Smooth muscle cell (in vitro differentiated cells): ENCODE results near the gene FYN. TPM values are rescaled to one million over a fixed set of nuclear protein-coding genes. Genes with fewer than 3 reads are reported as not detected.
A peak's percentile ranks its signal among the peaks of the same experiment; 100 is the strongest.
"Not testable (repeated sequence)": the region's sequence is repeated elsewhere in the genome, so short reads cannot be mapped to it uniquely, and the experiment has no call there.

Source experiments
- DNase-seq: peaks from one replicate; lab custom pipeline; 2025; ENCODE audit not compliant: unreplicated experiment; lab: John Stamatoyannopoulos, UW
- H2AFZ ChIP-seq: fragments of 200-600 bp; sonication (generic); 2 replicates; pipeline ENCODE4 v1.6.0; 2016; ENCODE audit warnings: antibody characterized with exemption, low read depth, mild to moderate bottlenecking
- H3F3A ChIP-seq: fragments of 200-600 bp; sonication (generic); 2 replicates; pipeline ENCODE4 v1.6.0; 2017; ENCODE audit warnings: antibody characterized with exemption, low read depth
- H3K27ac ChIP-seq: fragments of 200-600 bp; sonication (generic); 2 replicates; pipeline ENCODE4 v1.5.1; 2016; ENCODE audit warnings: low read depth, mild to moderate bottlenecking
- H3K27me3 ChIP-seq: fragments of 200-600 bp; sonication (generic); 2 replicates; pipeline ENCODE4 v1.6.1; 2016; ENCODE audit warnings: low read depth, mild to moderate bottlenecking
- H3K36me3 ChIP-seq: fragments of 200-600 bp; sonication (generic); 2 replicates; pipeline ENCODE4 v1.5.1; 2016; ENCODE audit warnings: low read depth
- H3K4me1 ChIP-seq: fragments of 200-600 bp; sonication (generic); 2 replicates; pipeline ENCODE4 v1.5.1; 2016; ENCODE audit warnings: low read depth
- H3K4me2 ChIP-seq: fragments of 200-600 bp; sonication (generic); 2 replicates; pipeline ENCODE4 v1.6.0; 2016; ENCODE audit warnings: mild to moderate bottlenecking
- H3K4me3 ChIP-seq: fragments of 200-600 bp; sonication (generic); 2 replicates; pipeline ENCODE4 v1.5.1; 2016; ENCODE audit warnings: mild to moderate bottlenecking
- H3K79me2 ChIP-seq: fragments of 200-600 bp; sonication (generic); 2 replicates; pipeline ENCODE4 v1.6.0; 2016; ENCODE audit warnings: low read depth, mild to moderate bottlenecking
- H3K9ac ChIP-seq: fragments of 200-600 bp; sonication (generic); 2 replicates; pipeline ENCODE4 v1.6.0; 2016; ENCODE audit warnings: low read depth
- H3K9me3 ChIP-seq: fragments of 200-600 bp; sonication (generic); replicated peaks from 2 replicates; pipeline ENCODE4 v1.5.1; 2016; ENCODE audit warnings: low read depth
- H4K20me1 ChIP-seq: fragments of 200-600 bp; sonication (generic); 2 replicates; pipeline ENCODE4 v1.6.0; 2016; ENCODE audit warnings: low read depth
- CTCF ChIP-seq: fragments of 200-600 bp; sonication (generic); IDR thresholded peaks from 2 replicates; pipeline ENCODE4 v1.5.1; 2017; ENCODE audit warnings: borderline replicate concordance, mild to moderate bottlenecking, antibody characterized with exemption; ENCODE audit not compliant: insufficient read depth, poor library complexity, severe bottlenecking
- WGBS: methylation state at CpG from one replicate; pipeline ENCODE4 v1.1.7; 2016; ENCODE audit warnings: low lambda C conversion rate; 5-methylcytosine and 5-hydroxymethylcytosine counted together
- polyA plus RNA-seq: library from polyadenylated mRNA; unstranded; fragments of >200 nt; fragmentation: Nextera tagmentation; extraction: Ambion mirVana; gene quantifications from 2 replicates; pipeline ENCODE4 v1.2.1, GENCODE V29; 2016
- total RNA-seq: library from RNA; depleted of rRNA; stranded (reverse); fragments of >200 nt; gene quantifications from 2 replicates; pipeline ENCODE4 v1.2.3, GENCODE V29; 2014

The FYN gene
- total and polyA plus RNA-seq, 2 experiments from 2014 or later: 110 to 138 TPM

- peak overlapping the region; percentile 74 for H3K4me2 ChIP-seq
- H3K36me3 ChIP-seq: no peaks in the 10 kb centered on the region
- peaks cover 43% of the 10 kb centered on the region for H4K20me1 ChIP-seq
- 94% methylated on average over 1 of the region's 1 CpG for WGBS
- no peaks in the 10 kb centered on the region for H3K9me3 ChIP-seq
- H3K27ac ChIP-seq: peak overlapping the region; percentile 63
- H3K9ac ChIP-seq: no peak overlapping the region
- H3F3A ChIP-seq: peaks cover 8% of the 10 kb centered on the region
- peaks cover 21% of the 10 kb centered on the region for H3K4me1 ChIP-seq
- peaks cover 65% of the 10 kb centered on the region for H3K79me2 ChIP-seq
- no peak for DNase-seq
- TF ChIP-seq CTCF: no peak
- H3K4me3 ChIP-seq: no peak overlapping the region
- H2AFZ ChIP-seq: no peak overlapping the region
- no peaks in the 10 kb centered on the region for H3K27me3 ChIP-seq
These were observed 84.6 kb downstream of the FYN start for GRCh38 chr6:111788379-111789276.

- DNase-seq, H2AFZ ChIP-seq, H3K9me3 ChIP-seq, H3K4me3 ChIP-seq, H3K4me2 ChIP-seq, H3K27me3 ChIP-seq, H3K9ac ChIP-seq, H3K27ac ChIP-seq, H3K36me3 ChIP-seq: not testable (repeated sequence)
- H3F3A ChIP-seq: peaks cover 16% of the 10 kb centered on the region
- peaks cover 26% of the 10 kb centered on the region for H3K4me1 ChIP-seq
- peaks cover 43% of the 10 kb centered on the region for H4K20me1 ChIP-seq
- 98% methylated on average over 2 of the region's 2 CpGs for WGBS
- H3K79me2 ChIP-seq: peaks cover 50% of the 10 kb centered on the region
These were observed 87.1 kb downstream of the FYN start for GRCh38 chr6:111786151-111786550.

GRCh38 chr6:111784433-111784832 is 88.8 kb downstream of the FYN start:
- TF ChIP-seq CTCF: no peak
- Histone ChIP-seq H4K20me1 (peaks cover 34% of the 10 kb centered on the region), H3K4me3 (no peak overlapping the region), H3K27me3 (no peaks in the 10 kb centered on the region), H3K4me1 (peaks cover 21% of the 10 kb centered on the region), H3K79me2 (peaks cover 40% of the 10 kb centered on the region), H3K4me2 (no peak overlapping the region), H2AFZ (no peak overlapping the region), H3K9me3 (no peaks in the 10 kb centered on the region), H3F3A (peaks cover 14% of the 10 kb centered on the region), H3K9ac (no peak overlapping the region), H3K36me3 (no peaks in the 10 kb centered on the region), H3K27ac (no peak overlapping the region)
- DNase-seq: no peak
- WGBS: 50% methylated on average over 2 of the region's 2 CpGs

- Histone ChIP-seq H3F3A (peaks cover 18% of the 10 kb centered on the region), H3K9ac (no peak overlapping the region), H3K4me3 (no peak overlapping the region), H3K79me2 (peaks cover 25% of the 10 kb centered on the region), H3K36me3 (no peaks in the 10 kb centered on the region), H3K9me3 (no peaks in the 10 kb centered on the region), H4K20me1 (peaks cover 20% of the 10 kb centered on the region), H3K4me2 (no peak overlapping the region), H3K4me1 (peaks cover 8% of the 10 kb centered on the region), H2AFZ (no peak overlapping the region), H3K27me3 (no peaks in the 10 kb centered on the region), H3K27ac (no peak overlapping the region)
- TF ChIP-seq CTCF: no peak
- 71% methylated on average over 3 of the region's 3 CpGs for WGBS
- no peak for DNase-seq
These were observed 90.3 kb downstream of the FYN start for GRCh38 chr6:111782887-111783466.
